Erythroblast (primary cell): ENCODE data around the gene TNFRSF21.

Experiments
- DNase-seq, 2 experiments: peaks; one replicate each; lab custom pipeline; 2025; lab: John Stamatoyannopoulos, UW
- GATA1 ChIP-seq: IDR thresholded peaks from 2 replicates; pipeline ENCODE4 v1.6.1; 2011; ENCODE audit warnings: low read depth, mild to moderate bottlenecking, control low read depth, low read length, moderate library complexity
- POLR2A ChIP-seq: IDR thresholded peaks from 2 replicates; pipeline ENCODE4 v1.6.1; 2011; ENCODE audit warnings: mild to moderate bottlenecking, low read length

The TNFRSF21 gene

GRCh38 chr6:47187893-47188587, 121.7 kb downstream of the TNFRSF21 start:
- DNase-seq = no peak
- no peak for TF ChIP-seq POLR2A
- TF ChIP-seq GATA1 = no peak

DNA sequence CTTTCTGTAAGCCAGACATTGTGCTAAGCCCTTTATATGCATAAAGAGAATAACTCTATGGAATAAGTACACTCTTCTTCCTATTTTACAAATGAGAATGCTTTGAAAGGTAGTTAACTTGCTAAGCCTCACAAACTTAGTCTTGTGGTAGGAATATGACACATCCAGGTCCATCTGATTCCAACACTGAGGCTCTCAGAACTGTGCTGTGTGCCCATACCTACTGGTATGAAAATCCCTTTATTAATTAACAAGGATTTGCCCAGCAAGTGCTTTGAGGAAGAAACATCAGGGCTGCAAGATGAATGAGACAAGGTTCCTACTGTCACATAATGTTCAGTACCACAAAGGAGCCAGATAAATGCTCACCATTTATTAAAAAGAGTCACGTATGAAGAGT, 122.6 kb downstream of the TNFRSF21 start:
- no peak for DNase-seq
- TF ChIP-seq GATA1 (no peak), POLR2A (no peak)

- no peak for DNase-seq
- TF ChIP-seq GATA1 (no peak), POLR2A (no peak)
Observed at GRCh38 chr6:47182291-47182957, 127.3 kb downstream of the TNFRSF21 start.

DNA sequence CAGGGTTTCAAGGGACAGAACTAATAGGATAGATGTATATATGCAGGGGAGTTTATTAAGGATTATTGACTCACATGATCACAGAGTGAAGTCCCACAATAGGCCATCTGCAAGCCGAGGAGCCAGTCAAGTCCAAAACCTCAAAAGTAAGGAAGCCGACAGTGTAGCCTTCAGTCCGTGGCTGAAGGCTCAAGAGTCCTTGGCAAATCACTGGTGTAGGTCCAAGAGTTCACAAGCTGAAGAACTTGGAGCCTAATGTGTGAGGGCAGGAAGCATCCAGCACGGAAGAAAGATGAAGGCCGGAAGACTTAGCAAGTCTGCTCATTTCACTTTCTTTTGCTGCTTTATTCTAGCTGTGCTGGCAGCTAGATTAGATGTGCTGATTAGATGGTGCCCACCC, 128.0 kb downstream of the TNFRSF21 start:
- no peak for DNase-seq
- TF ChIP-seq POLR2A (no peak), GATA1 (no peak)
